SKM-1 treated with dmso at 0.1 percent for 144 hours (cell line): ENCODE data around the gene MAP3K3.
A peak's percentile ranks its signal among the peaks of the same experiment; 100 is the strongest.

Experiments used
- DNase-seq: peaks from one replicate; lab custom pipeline; 2025; ENCODE audit not compliant: unreplicated experiment; lab: John Stamatoyannopoulos, UW

The MAP3K3 gene

DNA sequence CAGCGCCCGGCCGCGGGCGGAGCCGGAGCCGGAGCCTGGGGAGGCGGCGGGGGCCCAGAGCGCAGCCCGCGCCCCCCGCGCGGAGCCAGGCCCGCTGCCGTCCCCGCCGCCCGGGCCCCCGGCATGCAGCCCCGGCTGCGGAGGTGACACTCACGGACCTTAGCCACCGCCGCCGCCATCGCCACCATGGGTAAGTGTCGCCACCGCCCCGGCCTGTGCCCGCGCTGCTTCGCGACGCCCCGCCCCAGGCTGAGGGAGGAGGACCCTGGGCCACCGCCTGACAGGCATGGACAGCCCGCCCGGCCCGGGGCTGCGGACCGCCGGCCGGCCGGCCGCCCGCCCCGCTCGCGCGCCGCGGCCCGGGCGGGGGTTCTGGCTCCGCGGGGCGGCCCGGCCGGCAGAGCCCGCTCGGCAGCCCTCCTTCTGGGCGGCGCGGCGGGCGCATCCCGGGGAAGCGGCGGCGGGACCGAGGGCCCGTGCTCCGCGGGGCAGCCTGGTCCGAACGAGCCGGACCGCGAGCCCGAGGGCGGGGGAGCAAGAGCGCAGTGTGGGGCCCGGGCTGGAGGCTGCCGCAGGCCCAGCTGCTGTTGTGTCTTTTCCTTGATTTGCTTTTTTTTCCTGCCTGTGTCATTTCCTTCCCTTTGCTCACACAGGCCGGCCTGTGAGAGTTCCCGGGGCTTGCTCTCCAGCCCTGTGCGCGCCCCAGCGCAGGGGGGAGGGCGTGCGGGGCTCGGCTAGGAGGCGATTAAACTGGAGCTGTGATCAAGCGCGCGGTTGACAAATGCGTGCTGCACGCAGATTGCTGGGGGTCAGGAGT, 565 bp downstream of the MAP3K3 start:
- DNase-seq: peak; percentile 45

DNA sequence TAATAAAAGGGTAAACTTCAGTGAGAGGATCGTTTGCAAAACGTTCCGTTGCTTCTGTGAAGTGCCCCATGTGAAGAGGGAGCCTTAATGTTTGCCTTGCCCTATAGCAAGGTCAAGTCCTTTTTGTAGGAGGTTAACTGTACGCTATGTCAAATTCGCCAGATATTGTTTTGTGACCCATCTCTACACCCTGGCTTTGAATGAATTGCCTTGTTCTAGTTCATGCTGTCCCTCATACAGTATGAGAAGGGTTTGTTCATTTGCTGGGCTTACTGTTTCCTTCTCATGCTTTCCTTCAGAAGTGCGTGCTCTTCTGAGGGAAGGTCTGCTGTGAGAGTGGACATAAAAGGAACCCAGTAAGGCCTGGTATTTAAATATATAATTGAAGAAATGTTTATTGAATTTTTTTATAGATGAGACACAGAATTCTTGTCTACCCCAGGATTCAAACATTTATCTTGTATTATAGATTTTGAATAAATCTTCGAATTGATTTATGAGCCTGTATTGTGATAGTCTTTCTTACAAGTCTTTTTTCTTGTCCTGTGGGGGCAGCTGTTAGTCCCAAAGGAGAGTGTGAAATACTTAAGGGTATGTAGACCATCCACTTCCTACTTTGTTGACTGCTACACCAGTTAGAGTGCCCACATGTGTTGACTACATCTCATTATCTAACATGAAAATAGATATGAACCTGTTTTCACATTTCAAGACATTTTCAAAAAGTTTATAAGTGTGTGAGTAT, 1.7 kb downstream of the MAP3K3 start:
- DNase-seq: no peak

DNA sequence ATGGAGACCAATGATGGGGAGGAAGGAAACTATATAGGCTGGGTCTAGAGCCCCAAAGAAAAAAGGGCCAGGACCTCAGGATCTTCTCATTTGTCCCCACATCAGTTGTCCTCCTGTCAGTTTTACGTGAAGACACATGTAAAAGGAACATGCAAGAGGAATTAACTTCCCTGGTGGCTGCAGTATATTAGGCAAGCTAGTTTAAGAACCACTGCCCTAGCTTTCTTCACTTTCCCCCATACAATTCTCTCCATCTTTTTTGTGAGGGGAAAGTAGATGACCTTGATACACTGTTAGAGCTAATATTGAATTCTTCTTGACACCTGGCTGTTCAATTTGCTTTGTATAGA, 2.3 kb downstream of the MAP3K3 start:
- no peak for DNase-seq

DNA sequence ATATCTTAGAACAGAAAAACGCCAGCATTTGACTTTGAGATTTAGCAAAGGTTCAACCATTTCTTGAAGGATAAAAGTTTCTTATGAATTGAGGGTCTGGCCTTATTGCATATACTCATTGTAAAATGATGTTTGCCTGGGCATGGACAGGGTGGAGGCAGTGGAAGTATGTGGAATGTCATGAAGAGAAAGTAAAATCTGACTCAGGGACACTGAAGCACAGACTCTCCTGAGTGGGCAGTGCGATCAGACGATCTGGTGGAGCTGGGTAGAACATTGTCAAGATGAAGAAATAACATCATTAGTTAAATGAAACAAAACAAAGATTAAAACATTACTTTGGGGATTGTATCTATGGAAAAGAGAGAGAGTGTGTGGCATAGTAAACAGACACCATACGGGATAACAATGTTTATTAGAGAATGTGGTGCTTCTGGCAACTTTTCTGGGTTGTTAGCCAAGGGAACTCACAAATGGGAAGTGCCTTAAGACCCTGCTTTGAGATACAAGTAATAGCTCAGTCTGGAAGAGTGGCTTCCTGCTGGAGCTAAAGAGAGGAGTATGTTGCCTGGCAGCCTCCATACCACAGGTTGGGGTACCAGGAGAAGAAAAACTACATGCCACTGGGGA, 4.4 kb downstream of the MAP3K3 start:
- DNase-seq: no peak

DNA sequence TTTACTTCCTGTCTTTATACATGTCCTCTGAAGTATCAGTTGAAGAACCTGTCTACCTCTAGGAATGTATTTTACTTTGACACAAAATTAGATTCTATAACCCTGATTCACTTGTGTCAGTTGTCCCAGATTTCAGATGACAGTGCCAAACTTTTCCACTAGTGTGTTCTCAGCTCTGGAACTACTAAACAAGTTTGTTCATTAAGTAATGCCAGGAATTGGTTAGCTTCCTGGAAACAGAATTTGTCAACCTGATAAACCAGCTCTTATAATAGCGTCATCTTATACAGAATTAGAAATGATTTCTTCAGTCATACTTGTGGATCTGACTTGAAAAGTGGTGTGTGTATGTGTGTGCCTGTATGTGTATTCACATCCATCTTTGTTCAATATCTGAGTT, 7.4 kb downstream of the MAP3K3 start:
- no peak for DNase-seq

DNA sequence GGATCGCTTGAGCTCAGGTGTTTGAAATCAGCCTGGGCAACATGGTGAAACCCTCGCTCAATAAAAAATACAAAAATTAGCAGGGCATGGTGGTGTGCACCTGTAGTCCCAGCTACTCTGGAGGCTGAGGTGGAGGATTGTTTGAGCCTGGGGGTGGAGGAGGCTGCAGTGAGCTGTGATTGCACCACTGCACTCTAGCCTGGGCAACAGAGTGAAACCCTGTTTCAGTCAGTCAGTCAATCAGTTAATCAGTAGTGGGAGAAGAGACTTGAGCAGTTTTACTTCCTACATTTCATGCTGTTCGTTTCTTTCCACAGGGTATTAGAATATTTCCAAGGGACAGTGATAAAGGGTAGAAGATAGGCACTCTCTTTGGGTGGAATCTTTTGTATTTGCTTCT, 8.8 kb downstream of the MAP3K3 start:
- DNase-seq: no peak

DNA sequence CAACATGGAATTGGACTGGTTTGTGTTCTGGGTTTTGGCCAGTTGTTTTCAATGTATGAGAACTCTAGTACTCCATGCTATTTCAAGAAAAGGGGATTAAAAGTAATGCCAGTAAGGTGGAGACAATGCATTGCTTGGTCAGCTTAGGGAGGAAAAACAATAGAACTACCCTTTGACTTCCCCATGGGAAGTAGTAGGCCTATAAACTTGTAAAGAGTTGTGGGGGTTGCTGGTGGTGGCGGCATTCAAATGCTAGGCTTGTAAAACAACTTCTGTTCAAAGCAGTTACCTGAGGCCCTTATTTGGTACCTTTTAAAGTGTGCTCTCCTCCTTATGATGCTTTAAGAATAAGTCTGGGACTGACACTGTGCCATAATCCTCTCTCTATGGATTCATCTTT, 9.4 kb downstream of the MAP3K3 start:
- DNase-seq: no peak

GRCh38 chr17:63633742-63634141, 11.5 kb downstream of the MAP3K3 start:
- DNase-seq: no peak

- DNase-seq: peak; percentile 64
These were observed 11.9 kb downstream of the MAP3K3 start for GRCh38 chr17:63634163-63634562.

DNA sequence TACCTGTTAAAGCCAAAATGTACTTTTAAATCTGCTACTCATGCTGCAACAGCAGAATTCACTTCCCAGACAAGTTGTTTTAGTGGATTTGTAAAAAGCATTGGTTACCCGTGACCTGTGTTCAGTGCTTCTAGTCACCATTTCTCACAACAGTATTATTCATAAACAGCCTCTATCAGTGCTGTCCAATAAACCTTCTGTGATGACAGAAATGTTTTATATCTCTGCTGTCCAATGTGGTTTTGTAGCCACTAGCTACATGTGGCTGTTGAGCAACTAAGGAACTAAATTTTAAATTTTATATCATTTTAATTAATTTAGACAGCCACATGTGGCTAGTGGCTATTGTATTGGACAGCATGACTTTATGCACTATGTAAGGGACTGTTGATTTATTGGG, 12.6 kb downstream of the MAP3K3 start:
- DNase-seq: no peak

DNA sequence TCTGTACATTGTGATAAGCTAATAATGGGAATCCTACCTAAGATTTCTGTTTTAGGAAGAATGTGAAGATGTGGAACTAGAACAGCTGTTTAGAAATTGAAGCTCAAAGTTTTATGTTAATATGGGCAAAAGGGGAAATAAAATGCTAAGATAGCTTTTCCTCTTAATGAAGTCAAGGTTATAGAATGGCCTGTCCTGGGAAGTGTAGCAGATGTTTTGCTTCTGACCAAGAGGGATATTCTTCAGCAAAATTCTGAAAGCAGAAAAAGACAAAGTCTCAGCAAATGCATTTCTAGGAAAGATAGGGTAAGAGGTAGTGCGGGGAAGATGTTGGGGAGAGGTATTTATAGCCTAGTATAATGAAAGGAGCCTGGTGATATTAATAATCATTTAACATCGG, 13.1 kb downstream of the MAP3K3 start:
- no peak for DNase-seq

DNA sequence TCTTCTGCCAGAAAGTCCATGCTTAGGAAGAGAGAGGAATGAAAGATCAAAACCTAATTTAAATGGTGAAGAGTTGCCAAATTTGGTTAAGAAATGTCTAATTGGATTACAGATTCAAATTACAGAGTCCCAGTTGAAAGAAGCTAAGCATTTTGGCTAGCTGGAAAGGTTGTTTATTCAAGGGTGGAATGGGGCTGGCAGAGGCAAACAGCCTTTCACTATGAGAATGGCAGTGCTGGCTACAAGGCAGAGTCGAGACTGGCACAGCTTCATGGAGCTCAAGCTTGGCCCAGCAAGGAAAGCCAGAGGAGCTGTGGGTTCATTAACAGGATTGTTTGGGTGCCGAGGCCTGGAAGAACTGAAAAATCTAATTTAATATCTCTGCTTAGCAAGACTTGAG, 13.6 kb downstream of the MAP3K3 start:
- no peak for DNase-seq

DNA sequence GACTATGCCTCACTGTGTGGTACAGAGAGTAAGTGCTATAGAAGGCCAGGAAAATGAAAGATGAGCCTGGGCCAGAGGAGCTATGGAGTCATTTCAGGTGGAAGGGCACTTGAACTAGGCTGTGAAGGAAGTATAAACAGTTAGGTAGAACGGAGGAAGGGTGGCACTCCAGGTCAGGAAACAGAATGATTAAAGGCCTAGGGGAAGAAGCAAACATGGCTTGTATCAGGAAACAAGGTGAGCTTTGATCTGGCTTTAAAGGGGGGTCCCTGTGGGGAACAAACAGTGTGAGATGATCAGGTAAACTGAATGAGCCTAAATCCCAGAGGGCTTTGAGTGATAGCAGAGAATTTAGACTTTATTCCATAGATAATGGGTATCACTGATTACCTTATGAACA, 16.9 kb downstream of the MAP3K3 start:
- no peak for DNase-seq

DNA sequence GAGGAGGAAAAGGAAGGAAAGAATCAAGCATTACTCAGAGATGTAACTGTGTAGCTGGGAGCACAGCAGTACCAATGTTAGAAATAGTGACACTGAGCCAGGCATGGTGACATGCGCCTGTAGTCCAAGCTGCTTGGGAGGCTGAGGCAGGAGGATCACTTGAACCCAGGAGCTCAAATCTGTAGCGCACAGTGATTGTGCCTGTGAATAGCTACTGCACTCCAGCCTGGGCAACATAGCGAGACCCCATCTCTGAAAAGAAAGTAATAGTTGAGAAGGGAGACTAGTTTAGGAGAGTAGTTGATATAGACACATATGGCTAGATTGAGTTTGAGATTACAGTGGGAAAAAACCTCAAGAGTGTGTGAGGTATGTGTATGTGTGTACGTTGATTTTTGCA, 17.8 kb downstream of the MAP3K3 start:
- no peak for DNase-seq

DNA sequence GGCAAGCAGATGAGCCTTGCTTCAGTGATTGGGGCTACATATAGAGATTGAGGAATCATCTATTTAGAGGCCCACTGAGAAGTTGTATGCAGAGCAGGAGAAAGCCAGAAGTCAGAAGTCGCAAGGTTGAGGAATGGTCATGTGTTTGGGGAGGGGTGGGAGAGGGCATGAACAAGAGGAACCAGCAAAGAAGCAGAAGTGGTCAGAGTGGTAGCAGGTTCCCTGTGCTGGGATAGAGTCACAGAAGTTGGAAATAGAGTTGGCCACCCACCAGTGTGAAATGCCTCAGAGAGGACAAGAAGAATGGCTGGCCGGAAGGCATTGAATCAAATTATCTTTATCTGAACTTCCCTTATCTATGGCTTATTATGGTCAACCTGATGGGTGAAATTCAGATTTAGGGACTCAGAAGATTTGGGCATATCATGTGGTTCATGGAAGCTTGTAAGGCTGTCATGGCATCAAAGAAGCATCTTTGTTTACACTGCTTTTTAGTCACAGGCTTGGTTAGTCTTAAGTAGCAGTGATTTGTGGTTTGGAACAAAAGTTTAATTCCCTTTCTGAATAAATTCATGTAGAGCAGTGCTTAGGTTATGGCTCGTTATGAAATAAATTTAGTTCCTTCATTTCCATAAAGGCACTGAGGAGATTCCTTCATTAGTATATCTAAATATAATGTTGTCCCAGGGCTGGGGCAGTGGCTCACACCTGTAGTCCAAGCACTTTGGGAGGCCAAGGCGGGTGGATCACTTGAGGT, 19.7 kb downstream of the MAP3K3 start:
- DNase-seq: peak; percentile 94

GRCh38 chr17:63644846-63645245, 22.6 kb downstream of the MAP3K3 start:
- no peak for DNase-seq

- DNase-seq: no peak
These were observed 23.7 kb downstream of the MAP3K3 start for GRCh38 chr17:63645775-63646487.

- DNase-seq: peak; percentile 57
These were observed 24.2 kb downstream of the MAP3K3 start for GRCh38 chr17:63646488-63646806.

GRCh38 chr17:63647065-63647725, 25.0 kb downstream of the MAP3K3 start:
- DNase-seq: no peak

GRCh38 chr17:63647936-63648335, 25.7 kb downstream of the MAP3K3 start:
- no peak for DNase-seq
